ENCODE results near the gene KCNJ6.

KCNJ6 gene

GRCh38 chr21:37792046-37792445, 124.2 kb downstream of the KCNJ6 start:
- Mint-ChIP-seq H3K27ac (no peak overlapping the region), H3K4me1 (no peaks in the 10 kb centered on the region), H3K9me3 (no peaks in the 10 kb centered on the region), H3K4me3 (no peak overlapping the region), H3K27me3 (no peaks in the 10 kb centered on the region)
- ATAC-seq (no peak), DNase-seq (no peak)

GRCh38 chr21:37790905-37791304, 125.4 kb downstream of the KCNJ6 start:
- Mint-ChIP-seq H3K4me3 (no peak overlapping the region), H3K9me3 (no peaks in the 10 kb centered on the region), H3K27ac (no peak overlapping the region), H3K4me1 (no peaks in the 10 kb centered on the region), H3K27me3 (no peaks in the 10 kb centered on the region)
- ATAC-seq (no peak), DNase-seq (no peak)

GRCh38 chr21:37788503-37788902, 127.8 kb downstream of the KCNJ6 start:
- H3K4me1 Mint-ChIP-seq: no peaks in the 10 kb centered on the region
- ATAC-seq: no peak

GRCh38 chr21:37787456-37787855, 128.8 kb downstream of the KCNJ6 start:
- ATAC-seq: no peak
- Mint-ChIP-seq H3K27me3 (no peaks in the 10 kb centered on the region), H3K4me3 (no peak overlapping the region), H3K27ac (no peak overlapping the region), H3K4me1 (no peaks in the 10 kb centered on the region), H3K9me3 (peaks cover 0 to 12% of the 10 kb centered on the region in 2 donors)
- no peak for DNase-seq

More at GRCh38 chr21:37788503-37788902, 127.8 kb downstream of the KCNJ6 start:
- no peaks in the 10 kb centered on the region for H3K27me3 Mint-ChIP-seq
- H3K9me3 Mint-ChIP-seq: peaks cover 0 to 4% of the 10 kb centered on the region in 2 donors
- H3K27ac Mint-ChIP-seq: no peak overlapping the region
- no peak for DNase-seq
- H3K4me3 Mint-ChIP-seq: no peak overlapping the region

GRCh38 chr21:37784591-37785318, 131.5 kb downstream of the KCNJ6 start:
- Mint-ChIP-seq H3K27ac (no peak overlapping the region), H3K4me3 (no peak overlapping the region), H3K9me3 (peaks cover 0 to 21% of the 10 kb centered on the region in 2 donors), H3K4me1 (no peaks in the 10 kb centered on the region), H3K27me3 (peaks cover 4% of the 10 kb centered on the region)
- DNase-seq (no peak), ATAC-seq (no peak)

- H3K27ac Mint-ChIP-seq: no peak overlapping the region
- no peak for DNase-seq
- H3K27me3 Mint-ChIP-seq: peaks cover 18% of the 10 kb centered on the region
- H3K9me3 Mint-ChIP-seq: peaks cover 0 to 21% of the 10 kb centered on the region in 2 donors
- H3K4me1 Mint-ChIP-seq: no peaks in the 10 kb centered on the region
- ATAC-seq: no peak
- no peak overlapping the region for H3K4me3 Mint-ChIP-seq
Observed at GRCh38 chr21:37783016-37783415, 133.2 kb downstream of the KCNJ6 start.

- no peaks in the 10 kb centered on the region for H3K4me1 Mint-ChIP-seq
- no peak for DNase-seq
- H3K9me3 Mint-ChIP-seq: peaks cover 0 to 28% of the 10 kb centered on the region in 2 donors
- H3K27ac Mint-ChIP-seq: no peak overlapping the region
- peaks cover 30% of the 10 kb centered on the region for H3K27me3 Mint-ChIP-seq
- no peak for ATAC-seq
- no peak overlapping the region for H3K4me3 Mint-ChIP-seq
Observed at GRCh38 chr21:37780991-37781983, 135.0 kb downstream of the KCNJ6 start.

GRCh38 chr21:37771181-37771580, 145.1 kb downstream of the KCNJ6 start:
- DNase-seq: no peak
- no peak for ATAC-seq
- no peaks in the 10 kb centered on the region for H3K9me3 Mint-ChIP-seq
- no peaks in the 10 kb centered on the region for H3K4me1 Mint-ChIP-seq
- H3K4me3 Mint-ChIP-seq: no peak overlapping the region
- peaks cover 16% of the 10 kb centered on the region for H3K27me3 Mint-ChIP-seq
- H3K27ac Mint-ChIP-seq: no peak overlapping the region

- H3K4me3 Mint-ChIP-seq: no peak overlapping the region
- no peaks in the 10 kb centered on the region for H3K9me3 Mint-ChIP-seq
- ATAC-seq: no peak
- DNase-seq: no peak
- peaks cover 16% of the 10 kb centered on the region for H3K27me3 Mint-ChIP-seq
- no peak overlapping the region for H3K27ac Mint-ChIP-seq
- no peaks in the 10 kb centered on the region for H3K4me1 Mint-ChIP-seq
Observed at GRCh38 chr21:37770461-37770860, 145.8 kb downstream of the KCNJ6 start.

GRCh38 chr21:37769656-37770055, 146.6 kb downstream of the KCNJ6 start:
- DNase-seq: no peak
- Mint-ChIP-seq H3K4me3 (no peak overlapping the region), H3K27me3 (peaks cover 16% of the 10 kb centered on the region), H3K4me1 (no peaks in the 10 kb centered on the region), H3K27ac (no peak overlapping the region), H3K9me3 (no peaks in the 10 kb centered on the region)
- ATAC-seq: no peak

GRCh38 chr21:37767984-37768383, 148.3 kb downstream of the KCNJ6 start:
- no peak overlapping the region for H3K27ac Mint-ChIP-seq
- H3K9me3 Mint-ChIP-seq: no peaks in the 10 kb centered on the region
- peaks cover 8% of the 10 kb centered on the region for H3K27me3 Mint-ChIP-seq
- ATAC-seq (no peak), DNase-seq (no peak)
- no peaks in the 10 kb centered on the region for H3K4me1 Mint-ChIP-seq
- no peak overlapping the region for H3K4me3 Mint-ChIP-seq

GRCh38 chr21:37766129-37766528, 150.1 kb downstream of the KCNJ6 start:
- ATAC-seq (no peak), DNase-seq (no peak)
- Mint-ChIP-seq H3K27ac (no peak overlapping the region), H3K27me3 (peaks cover 8% of the 10 kb centered on the region), H3K4me3 (no peak overlapping the region), H3K4me1 (no peaks in the 10 kb centered on the region), H3K9me3 (no peaks in the 10 kb centered on the region)

- H3K4me1 Mint-ChIP-seq: no peaks in the 10 kb centered on the region
- H3K4me3 Mint-ChIP-seq: no peak overlapping the region
- H3K27me3 Mint-ChIP-seq: peaks cover 8% of the 10 kb centered on the region
- no peaks in the 10 kb centered on the region for H3K9me3 Mint-ChIP-seq
- ATAC-seq (no peak), DNase-seq (no peak)
- peak overlapping the region in 1 of 2 donors; percentile 45 for H3K27ac Mint-ChIP-seq
Observed at GRCh38 chr21:37765221-37765900, 150.9 kb downstream of the KCNJ6 start.

GRCh38 chr21:37764691-37765090, 151.6 kb downstream of the KCNJ6 start:
- Mint-ChIP-seq H3K27me3 (peaks cover 9% of the 10 kb centered on the region), H3K4me3 (no peak overlapping the region)

GRCh38 chr21:37763298-37763697, 153.0 kb downstream of the KCNJ6 start:
- H3K4me1 Mint-ChIP-seq: no peaks in the 10 kb centered on the region
- ATAC-seq: no peak
- H3K27ac Mint-ChIP-seq: no peak overlapping the region
- no peak for DNase-seq
- H3K27me3 Mint-ChIP-seq: peaks cover 8% of the 10 kb centered on the region
- H3K4me3 Mint-ChIP-seq: no peak overlapping the region
- H3K9me3 Mint-ChIP-seq: no peaks in the 10 kb centered on the region

More at GRCh38 chr21:37764691-37765090, 151.6 kb downstream of the KCNJ6 start:
- DNase-seq (no peak), ATAC-seq (no peak)
- Mint-ChIP-seq H3K4me1 (no peaks in the 10 kb centered on the region), H3K9me3 (no peaks in the 10 kb centered on the region), H3K27ac (no peak overlapping the region)

Data from stimulated activated naive CD8-positive, alpha-beta T cell treated with anti-CD3 and anti-CD28 coated beads, Interleukin-15, amount 100 ng/mL, for 72 hours (primary cell).